NCI-H1930 (cell line): ENCODE results near the gene CCDC167.
"Not testable (repeated sequence)": the region's sequence is repeated elsewhere in the genome, so short reads cannot be mapped to it uniquely, and the experiment has no call there.

Experiments used
- DNase-seq, 2 experiments: peaks; one replicate each; lab custom pipeline; 2025; lab: John Stamatoyannopoulos, UW

CCDC167 gene

DNA sequence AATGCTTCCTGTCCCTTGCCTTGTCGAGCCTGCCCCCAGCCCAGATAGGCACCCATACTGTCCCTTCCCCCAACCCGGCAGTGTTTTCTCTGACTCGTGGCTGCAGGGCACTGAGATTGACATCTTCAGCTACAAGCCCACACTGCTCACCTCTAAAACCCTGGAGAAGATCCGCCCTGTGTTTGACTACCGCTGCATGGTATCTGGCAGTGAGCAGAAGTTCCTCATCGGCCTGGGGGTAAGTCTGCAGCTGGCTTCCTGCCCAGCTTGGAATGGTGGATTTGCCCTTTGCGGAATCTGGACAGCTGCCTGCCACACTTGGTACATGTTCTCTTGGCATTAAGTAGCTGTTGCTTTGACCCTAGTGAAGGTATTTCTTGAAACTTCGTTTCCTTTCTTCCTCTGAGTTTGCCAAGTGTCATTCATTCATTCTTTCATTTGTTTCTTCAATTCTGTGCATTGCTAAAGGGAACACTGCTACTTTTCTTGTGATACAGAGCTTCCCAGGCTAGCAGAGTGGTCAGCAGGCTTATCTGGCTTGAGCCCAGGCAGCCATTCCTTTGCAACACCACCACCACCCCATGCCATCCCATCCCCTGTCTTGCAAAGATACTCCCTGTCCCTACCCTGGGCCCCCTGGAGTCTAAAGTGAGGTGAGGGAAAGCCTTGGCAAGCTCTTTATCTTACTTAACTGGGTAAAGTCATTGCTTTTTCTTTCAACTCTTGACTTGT, 26.2 kb downstream of the CCDC167 start:
- no peak for DNase-seq

DNA sequence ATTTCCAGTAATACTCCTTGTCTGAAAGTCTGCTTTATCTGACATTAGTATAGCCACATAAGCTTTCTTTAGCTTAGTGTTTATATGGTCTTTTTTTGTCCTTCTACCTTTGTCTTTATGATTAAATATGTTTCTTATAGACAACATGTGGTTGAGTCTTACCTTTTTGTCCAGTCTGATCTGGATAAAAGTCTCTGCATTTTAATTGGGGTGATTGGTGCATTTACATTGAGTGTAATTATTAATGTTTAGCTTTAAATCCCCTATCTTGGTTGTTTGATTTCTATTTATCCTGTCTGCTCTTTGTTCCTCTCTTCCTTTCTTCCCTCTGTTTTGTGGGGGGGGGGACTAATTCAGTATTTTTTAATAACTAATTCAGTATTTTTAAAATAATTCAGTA, 32.0 kb downstream of the CCDC167 start:
- no peak for DNase-seq

DNA sequence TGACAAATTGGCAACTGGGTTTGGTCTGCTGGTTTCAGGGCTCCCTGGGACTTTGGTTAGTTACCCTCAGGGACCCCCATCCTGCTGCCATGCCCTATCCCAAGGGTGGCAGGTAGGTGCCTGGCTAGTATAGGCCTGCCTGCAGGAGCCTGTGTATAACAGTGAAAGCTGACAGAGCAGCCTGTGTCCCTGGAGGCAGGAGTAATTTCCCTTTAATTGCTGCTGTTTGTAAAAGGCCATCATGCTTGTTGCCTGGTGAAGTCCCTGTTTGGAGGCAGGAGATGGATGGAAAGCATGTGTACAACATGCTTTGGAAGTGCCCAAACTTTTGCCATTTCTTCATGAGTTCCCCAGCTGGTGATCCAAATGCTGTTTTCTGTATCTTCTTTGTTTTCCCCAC, 36.6 kb downstream of the CCDC167 start:
- no peak for DNase-seq

DNA sequence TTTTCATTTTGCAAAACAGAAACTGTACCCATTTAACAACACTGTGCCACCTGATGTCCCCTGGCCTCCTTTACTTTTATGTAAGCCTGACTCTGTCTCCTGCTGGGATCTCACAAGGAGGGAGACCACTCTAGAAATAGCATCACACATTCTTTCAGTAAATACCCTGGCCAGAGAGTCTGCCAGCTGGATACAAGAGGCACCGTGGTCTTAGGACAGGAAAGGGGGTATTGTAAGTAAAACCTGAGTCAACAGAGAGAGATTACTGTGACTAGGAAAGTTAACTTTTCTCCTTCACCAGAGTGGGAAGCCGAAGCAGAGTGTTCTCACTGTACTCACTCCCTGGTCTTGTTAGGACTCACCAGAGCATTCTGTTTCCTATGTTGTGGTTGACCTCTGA, 38.9 kb downstream of the CCDC167 start:
- no peak for DNase-seq

DNA sequence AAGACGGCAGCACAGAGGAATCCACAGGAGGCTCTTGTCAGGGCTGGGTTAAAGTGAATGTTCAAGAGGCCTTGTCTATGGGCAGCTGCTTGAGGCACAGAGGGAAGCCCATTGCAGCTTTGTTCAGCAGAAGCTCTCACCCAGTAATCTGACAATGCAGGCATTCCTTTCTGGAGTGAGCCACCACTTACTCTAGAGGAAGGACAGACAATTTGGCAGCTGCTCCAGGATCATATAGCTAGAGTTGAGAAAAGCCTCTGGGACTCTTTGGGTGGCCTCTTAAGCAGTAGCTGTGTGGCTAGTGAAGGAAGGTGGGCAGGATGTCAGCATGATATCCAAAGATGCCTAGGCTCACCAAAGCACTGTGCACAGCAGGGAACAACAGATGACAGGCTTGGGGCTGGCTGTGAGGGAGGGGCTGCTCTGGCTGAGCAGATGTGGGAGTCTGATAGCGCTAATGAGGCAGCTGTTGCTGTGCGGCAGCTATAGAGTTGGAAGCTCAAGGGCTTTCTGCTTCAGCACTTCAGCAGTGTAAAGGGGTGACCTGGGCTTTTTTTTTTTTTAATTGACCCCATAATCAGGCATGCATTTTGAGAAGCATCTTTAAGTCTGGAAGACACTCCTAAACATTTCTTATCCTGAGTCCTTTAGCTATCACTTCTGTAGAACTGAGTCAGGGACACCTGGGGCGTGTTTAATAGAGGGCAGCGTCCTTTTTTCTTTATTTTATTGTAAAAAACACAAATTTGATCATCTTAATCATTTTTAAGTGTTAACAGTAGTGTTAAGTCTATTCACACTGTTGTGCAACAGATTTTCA, 39.5 kb downstream of the CCDC167 start:
- DNase-seq: peak in 1 of 2 experiments; percentile 5

DNA sequence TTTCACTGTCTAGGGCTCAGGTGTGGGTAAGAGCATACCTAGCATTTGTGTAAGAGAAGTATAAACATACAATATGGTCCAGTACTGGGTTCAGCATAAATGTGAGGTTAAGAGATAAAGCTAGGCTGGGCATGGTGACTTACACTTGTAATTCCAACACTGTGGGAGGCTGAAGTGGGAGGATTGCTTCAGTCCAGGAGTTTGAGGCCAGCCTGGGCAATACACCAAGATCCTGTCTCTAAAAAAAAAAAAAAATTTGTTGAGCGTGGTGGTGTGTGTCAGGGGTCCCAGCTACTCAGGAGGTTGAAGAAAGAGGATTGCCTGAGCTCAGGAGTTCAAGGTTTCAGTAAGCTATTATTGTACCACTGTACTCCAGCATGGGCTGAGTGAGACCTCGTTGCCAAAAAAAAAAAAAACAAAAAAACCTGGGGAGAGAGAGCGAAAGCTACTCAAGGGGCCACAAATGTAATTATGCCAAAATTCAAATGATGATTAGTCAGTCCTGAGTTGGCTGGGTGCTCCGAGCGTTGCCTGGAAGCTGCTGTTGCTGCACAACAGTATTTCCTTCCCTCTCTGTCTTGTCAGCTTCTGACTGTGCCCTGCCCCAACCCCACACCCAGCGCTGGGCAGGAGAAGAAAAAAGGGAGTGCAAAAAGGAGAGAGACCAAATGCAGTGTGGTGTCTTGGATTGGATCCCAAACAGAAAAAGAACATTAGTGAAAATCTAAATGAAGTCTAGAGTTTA, 42.7 kb downstream of the CCDC167 start:
- DNase-seq: no peak

DNA sequence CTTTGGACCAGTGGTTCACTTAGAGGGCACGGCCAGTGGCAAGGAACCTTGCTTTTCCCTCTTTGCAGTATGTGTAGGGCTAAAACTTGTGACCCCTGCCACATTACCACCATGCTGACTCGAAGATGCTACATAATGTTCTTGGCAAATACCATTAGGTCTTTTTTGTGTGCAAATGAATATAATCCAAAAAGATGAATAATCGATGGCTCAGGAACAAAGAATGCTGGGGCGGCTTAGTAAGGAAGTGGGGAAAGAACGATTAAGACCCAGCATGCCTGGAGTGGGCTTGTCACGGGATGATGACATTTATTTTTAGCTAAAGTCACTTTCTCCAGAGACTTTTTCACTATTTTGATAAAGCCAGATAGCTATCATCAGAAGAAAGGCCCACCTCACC, 43.6 kb downstream of the CCDC167 start:
- DNase-seq: no peak

DNA sequence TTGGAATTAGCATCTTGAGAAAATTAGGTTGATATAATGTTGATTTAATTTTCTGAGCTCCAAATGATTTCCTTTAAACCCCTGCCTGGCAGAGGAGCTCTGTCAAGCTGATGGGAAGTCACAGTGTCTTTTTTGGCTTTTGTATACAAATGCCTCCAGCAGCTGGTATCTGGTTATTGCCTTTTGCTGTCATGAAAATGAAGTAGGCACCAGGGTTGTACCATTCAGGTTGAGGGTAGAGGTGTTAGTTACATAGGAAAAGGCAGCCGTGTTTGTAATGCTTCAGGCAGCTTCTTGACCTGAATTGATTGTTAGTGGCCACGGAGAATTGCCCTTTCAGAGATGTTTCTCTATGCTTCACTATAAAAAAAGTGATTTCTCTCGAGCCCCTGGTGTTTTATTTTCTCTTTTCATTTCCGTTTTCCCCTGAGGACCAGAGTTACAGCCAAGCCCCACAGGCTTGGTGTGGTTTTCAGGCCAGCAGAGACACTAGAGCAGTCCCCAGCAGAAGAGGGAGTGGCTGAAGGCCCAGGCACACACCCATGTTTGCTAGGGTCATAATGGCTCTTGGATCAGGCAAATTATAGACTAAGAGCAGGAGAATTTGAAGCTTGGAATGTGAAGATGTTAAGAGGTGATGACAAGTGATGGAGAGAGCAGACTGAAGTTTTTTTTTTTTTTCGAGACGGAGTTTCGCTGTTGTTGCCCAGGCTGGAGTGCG, 45.1 kb downstream of the CCDC167 start:
- no peak for DNase-seq

DNA sequence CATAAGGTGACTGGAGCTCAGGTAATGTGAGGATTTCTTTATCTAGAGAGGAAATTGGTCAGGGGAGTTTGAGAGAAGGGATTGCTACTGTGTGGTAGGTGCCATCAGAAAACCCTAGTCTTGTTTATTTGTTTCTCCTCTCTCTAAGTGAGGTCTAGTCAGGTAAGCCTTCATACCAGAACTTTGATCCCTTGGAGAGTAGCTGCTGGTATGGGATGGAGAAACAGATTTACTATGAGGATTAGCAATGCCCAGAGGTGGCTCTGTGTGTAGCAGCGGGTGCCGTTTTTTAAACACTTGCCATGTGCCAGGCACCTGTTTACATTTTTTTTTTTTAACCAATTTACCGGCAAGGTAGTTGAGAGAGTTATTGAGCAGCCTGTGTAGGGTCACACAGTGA, 47.2 kb downstream of the CCDC167 start:
- no peak for DNase-seq

DNA sequence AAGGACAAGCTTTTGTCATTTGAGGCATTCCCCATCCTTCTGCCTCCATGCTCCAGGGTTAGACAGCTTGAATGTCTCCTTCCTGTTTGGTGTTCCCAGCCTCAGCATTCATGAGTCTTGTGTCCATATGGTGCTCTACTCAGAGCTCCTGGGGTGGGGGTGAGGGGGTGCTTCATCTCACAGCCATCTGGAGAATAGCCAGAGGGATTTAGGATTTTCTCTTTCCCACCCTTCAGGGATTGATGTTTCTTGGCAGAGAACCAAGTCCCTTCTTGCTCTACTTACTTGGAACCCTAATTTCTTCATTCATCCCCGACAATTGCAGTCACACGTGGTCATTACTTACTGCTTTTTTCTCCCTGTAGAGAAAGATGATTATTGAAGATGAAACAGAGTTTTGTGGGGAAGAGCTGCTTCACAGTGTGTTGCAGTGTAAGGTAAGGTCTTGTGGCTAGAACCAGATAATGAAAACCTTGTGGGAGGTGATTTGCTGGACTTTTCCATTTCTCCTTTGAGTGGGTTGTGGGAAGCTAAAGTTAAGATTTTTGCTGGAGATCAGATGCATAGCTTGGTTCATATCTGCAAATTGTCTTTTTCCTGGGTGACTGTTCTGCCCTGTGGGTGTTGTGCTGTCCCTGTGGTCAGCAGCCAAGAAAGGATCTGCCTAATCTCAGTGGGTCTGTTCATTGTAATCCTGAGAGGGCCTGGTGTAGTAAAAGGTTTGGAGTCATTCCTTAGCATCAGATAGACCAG, 48.1 kb downstream of the CCDC167 start:
- no peak for DNase-seq

DNA sequence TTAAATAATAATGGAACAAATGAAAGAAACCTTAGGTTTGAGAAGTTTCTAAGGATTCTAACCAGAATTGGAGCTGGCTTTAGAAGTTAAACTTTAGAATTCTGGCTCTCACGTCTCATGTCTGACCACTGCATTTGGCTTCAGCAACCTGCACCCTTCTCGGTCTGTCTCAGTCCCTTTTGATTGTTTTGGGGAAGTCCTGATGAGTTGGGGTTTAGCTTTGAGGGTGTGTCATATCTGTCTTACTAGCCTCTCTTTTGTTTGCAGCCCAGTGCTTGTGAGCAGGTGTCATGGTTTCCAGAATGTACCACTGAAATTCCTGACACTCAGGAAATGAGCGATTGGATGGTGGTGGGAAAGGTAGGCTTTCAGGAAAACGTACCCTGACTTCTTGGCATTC, 49.7 kb downstream of the CCDC167 start:
- DNase-seq: no peak

DNA sequence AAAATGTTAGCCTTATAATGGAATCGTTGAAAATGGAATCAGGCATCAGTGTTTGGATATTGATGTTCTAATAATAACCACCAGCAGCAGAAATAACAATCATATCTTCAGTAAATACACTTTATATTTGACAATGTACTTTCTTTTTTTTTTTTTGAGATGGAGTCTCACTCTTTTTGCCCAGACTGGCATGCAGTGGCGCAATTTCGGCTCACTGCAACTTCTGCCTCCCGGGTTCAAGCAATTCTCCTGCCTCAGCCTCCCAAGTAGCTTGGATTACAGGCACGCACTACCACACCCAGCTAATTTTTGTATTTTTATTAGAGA, 56.5 kb downstream of the CCDC167 start:
- not testable (repeated sequence) for DNase-seq

DNA sequence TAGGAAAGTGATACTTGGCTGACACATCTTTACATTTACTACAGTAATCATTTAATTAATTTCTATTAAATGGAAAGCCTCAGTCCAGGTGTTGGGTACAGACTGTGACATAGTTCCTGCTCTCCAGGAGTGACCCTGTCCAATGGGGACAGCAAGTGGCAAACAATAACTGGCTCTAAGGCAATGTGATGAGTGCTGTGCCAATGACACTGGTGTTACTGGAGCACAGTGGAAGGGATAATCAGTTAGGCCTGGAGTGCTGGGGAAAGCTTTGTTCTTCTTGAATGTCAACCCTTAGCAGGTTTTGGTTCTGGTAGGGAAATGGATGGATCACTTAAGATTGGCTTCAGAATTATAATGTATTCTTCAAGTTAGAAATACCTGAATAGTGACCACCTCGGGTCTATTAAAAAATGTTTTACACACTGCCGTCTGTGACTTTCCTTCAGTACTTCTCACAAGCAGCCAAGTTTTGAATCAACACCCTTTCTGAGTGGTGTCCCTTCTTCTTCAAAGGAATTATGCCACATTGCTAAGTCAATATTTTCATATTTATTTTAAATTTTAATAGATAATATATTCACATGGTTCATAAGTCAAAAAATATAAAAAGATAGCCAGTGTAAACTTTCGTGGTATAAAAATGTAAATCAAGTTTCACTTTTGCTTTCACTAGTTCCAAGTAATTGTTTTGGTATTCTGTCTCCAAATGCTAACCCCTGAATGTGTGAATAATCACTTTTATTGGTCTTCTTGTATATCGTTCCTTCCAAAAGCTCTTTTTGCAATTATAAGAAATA, 57.1 kb downstream of the CCDC167 start:
- no peak for DNase-seq

DNA sequence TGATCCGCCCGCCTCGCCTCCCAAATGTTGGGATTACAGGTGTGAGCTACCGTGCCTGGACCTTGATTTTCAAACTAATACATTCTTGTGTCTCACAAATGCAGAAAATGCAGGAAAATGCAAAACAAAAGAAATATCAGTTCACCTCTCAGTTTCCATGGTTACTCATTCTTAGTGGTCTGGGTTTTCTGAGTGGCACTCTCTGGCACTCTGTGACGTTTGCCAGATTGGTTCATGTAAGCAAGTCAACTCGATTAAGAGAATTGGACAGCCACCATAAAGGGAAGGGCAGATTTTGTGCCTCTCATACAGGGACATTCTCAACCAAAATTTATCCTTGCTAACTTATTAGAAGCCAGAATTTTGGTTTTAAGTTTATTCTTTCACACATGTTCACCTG, 58.0 kb downstream of the CCDC167 start:
- DNase-seq: no peak

DNA sequence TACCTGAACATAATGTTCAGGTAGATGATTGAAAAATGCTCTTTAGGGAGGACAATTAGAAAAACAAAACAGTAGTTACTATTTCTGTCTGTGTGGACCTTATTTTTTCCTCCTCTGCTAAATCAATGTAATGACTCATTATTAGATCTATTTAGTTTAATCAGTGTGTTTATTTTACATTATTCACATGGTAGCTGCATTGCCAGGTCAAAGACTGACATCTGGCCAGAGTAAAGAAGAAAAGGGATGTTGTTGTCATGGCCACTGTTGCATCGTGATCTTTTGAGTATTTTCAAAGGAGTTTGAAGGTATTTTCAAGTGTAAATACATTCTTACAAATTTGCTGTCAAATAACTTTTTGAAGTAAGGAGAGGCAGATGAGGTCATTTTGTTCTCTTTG, 60.8 kb downstream of the CCDC167 start:
- DNase-seq: no peak

DNA sequence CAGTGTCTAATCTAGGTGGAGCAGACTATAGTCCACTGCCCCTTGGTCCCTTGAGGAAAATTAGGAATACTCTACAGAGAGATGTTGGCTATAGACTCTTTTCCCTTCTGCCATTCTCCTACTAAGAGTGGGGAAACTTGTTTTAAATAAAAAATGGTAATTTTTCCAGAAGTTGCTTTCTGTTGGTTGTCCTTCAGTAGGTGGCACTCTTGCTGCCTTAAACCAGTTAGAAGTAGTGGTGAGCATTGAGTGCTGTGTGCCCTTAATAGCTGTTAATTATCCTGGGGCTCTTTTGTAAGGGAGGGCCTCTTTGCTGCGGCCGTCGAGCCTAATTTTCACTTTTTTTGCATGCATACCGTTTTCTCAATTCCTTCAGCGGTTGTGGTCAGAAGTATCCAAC, 63.9 kb downstream of the CCDC167 start:
- DNase-seq: no peak

DNA sequence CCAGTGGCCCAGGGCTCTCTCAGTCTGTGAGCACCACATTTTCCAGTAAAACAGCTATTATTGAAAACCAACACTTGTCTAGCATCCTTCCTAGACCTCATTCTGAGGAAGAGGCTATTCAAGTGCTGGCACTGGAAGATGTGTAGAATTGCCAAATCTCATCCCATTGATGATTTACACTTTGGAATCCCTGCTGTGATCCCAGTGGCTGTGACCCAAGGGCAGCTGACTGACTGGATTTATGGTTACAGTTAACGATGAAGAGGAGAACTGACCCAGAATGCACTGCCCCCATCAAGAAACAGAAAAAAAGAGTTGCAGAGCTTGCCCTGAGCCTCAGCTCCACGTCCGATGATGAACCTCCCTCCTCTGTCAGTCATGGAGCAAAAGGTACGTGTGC, 64.3 kb downstream of the CCDC167 start:
- DNase-seq: no peak

DNA sequence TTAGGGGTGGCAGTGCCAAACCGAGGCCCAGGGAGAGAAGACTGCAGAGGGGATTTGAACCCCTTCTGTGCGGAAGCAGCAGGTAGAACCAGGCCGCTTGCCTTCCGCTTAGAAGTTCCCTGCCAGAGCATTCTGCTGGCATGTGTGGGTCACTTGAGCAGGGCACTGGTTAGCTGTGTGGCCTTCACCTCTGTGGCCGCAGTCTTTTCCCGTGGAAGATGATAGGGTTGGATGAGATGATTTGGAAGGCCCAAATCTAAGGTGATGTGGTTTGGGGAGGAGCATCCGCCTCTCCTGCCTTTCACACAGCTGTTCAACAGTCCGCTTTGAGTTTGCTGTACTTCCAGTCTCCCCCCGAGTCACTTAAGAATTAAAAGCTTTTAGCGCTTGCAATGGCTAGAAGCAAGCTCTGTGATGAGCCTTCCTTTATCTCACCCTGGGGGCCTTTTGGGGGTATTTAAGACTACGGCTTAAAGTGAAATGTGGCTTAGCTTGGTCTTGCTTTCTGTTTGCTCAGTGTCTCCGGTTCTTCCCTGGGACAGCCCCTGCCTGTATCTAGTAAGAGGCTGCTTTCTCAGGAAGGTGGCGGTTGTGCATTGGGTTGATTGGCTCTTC, 65.9 kb downstream of the CCDC167 start:
- no peak for DNase-seq
